Hypothalamus (tissue), 51 donors: ENCODE results near the gene COMMD2.

Source experiments
- DNase-seq, 51 donors: peaks; one replicate each; lab custom pipeline; 2025; lab: John Stamatoyannopoulos, UW

COMMD2 gene

GRCh38 chr3:149764302-149764701, 12.0 kb upstream of the COMMD2 start:
- DNase-seq: no peak

DNA sequence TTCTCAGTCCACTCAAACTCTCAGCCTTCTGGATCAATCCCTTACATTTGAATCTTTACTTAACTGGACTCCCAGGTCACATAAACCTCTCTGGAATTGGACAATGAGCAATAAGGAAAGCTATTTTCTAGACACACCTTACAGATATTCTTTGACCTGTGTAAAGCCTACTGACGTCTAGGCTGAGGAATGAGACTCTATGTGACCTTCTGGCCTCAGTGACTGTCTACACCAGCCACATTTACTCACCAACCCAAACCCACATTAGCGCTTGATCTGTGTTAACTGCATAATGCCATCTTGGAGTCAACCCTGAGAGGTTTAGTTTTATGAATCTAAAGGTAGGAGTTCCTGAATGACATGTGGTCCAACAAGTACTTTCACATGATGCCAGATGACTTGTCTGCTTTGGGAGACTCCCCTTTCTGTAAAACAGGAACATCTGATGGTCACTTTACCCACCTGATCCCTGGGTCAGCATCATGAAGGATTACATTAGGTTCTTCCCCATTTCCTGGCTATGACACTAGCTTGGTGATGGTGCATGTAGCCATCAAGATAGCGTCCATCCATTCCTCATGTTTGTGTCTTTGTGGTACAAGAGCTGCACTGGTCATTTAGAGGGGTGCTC, 11.4 kb upstream of the COMMD2 start:
- no peak for DNase-seq

DNA sequence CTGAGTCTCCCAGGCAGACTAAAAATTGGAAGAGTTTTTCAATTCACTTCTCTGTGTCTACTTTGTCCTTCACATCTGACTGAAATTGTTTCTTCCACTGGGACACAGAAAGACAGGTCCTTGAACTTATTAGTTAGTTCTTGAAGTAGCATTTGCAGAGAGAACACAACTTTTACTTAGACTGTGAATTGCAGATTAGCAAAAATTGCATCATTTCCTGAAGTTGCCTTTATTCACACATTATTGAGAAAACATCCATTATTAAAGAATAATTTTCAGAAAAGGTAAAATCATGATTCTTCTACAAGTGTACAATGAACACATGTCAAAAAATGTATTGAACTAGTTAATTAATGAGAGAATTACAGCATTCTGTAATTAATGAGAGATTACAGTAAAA, 1.4 kb upstream of the COMMD2 start:
- DNase-seq: no peak

GRCh38 chr3:149752788-149753136, 473 bp upstream of the COMMD2 start:
- DNase-seq: no peak

DNA sequence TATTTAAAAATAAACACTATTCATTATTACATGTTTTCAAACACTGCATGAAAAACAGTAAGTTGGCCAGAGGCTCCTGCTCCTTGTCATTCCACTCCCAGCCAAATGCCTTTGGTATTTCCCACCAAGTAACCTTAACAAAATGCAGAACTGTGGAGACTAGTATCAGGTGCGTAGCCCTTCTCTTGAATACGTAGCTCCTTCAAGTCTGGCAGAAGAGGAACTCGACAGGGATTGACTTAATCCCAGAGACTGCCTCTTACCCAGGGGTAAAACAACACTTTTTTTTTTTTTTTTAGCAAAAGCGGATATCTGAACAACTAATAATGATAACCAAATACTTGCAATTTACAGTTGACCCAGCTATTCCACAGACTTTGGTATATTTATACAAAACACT, 738 bp downstream of the COMMD2 start:
- no peak for DNase-seq

DNA sequence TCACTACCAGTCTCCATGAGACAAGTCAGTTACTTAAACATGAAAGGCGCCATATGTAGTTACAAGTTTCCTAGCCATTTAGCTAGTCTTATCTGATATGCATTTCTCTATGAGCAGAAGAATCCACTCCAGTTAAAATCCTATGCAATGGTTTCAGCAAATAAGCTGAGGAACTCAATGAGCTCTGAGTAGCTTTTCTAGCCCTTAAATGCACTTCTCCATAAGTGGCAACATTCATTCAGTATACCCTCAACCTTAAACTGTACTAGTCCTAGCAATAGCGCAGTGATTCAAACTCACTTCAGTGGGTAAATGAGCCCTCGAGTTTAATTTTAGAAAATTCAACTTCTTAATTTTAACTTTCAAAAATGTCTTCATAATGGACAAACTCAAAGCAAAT, 7.7 kb downstream of the COMMD2 start:
- DNase-seq: no peak

GRCh38 chr3:149744151-149744550, 8.1 kb downstream of the COMMD2 start:
- DNase-seq: no peak

DNA sequence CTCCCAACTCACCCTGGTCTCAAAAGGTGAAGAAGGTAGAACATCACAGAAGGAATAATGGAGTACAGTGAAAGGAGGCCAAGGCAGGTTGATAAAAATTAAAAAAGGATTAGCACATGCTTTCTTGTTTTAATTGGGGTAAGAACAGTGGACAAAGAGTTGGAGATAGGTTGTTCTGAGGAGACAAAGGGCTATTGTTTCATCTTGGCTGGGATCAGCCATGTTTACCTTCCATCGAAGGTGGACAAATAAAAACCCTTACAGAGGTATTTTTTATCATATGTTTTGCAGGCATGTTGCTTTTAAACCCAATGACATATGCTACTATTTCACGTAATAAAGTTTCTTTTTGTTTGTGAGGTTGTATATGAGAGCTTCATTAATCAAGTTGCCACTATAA, 12.9 kb downstream of the COMMD2 start:
- DNase-seq: no peak

DNA sequence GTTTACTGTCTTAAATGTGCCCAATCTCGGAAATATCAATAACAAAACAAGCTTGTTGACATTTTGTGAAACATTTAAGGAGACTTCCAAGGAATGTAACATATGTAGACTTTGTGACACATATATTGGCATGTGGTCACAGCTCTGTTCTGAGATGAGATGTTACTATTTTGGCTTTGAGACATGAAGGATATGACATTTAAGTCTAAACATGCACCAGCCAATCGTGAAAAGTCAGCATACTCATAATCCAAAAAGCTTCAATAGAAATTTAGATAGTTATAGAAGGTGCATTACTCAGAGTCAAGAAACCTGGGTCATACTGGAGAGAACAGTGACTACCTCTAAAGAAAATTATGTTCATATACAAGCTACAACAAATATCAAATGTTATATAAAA, 13.4 kb downstream of the COMMD2 start:
- no peak for DNase-seq

DNA sequence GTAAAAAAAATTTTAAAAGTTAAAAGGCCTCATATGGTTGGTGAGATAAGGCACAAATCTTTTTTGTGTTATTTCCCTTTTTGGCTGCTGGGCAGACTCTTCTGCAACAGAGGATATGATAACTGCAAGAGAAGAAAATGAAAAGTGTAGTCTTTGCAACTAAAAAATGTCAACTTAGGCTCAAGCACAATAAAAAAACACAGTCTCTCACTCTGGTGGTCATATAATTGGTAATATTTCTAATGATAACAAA, 15.4 kb downstream of the COMMD2 start:
- DNase-seq: no peak

DNA sequence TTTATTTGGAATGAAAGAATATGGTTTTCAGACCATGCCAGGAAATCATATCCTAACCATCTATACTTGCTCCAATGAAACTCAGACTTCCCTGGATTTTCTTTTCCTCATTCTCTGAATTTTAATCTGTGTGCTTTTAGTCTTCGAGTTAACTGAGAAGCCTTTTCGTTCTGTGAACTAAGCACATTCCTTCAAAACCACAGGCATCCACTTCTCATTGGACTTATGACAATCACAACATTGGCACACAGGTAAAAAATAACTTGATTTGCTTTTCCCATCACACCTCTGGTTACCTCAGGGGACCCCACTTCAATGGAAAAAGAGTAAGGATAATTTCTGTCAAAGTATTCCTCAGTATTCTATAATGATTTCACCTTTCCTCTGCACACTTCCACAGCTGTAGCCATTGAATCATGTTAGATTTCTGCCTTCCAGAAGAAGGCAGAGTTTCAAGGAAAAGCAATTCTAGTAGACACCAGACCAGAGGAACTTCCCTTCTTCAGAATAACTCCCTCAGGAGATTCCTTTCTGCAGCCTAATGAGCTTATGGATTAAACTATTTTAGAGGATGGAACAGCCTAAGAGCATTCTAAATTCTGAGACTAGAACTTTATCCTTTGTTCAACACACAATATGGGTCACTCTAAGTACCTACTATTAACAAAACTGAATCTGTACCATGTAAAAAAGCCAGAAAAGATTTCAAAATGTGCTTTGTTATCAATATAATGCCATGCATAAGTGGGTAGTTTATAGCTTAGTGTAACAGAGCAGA, 15.9 kb downstream of the COMMD2 start:
- DNase-seq: no peak

- DNase-seq: no peak
These were observed 20.1 kb downstream of the COMMD2 start for GRCh38 chr3:149732234-149732633.

DNA sequence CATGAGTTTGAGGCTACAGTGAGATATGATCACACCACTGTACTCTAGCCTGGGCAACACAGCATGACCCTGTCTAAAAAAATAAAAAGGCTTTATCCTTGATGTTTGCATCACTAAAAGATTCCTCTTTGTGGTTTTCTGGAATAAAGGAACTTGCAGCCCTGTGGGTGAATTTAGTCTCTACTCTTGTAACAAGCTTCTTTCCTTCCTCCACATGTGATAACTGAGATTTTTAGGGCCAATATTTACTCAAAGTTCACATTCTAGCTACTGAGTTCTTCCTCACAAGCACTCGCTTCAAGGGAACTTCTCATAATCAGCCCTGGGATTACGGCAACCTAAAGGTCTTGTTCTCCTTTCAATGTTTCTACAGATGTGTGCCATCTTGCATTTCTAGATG, 24.6 kb downstream of the COMMD2 start:
- no peak for DNase-seq

DNA sequence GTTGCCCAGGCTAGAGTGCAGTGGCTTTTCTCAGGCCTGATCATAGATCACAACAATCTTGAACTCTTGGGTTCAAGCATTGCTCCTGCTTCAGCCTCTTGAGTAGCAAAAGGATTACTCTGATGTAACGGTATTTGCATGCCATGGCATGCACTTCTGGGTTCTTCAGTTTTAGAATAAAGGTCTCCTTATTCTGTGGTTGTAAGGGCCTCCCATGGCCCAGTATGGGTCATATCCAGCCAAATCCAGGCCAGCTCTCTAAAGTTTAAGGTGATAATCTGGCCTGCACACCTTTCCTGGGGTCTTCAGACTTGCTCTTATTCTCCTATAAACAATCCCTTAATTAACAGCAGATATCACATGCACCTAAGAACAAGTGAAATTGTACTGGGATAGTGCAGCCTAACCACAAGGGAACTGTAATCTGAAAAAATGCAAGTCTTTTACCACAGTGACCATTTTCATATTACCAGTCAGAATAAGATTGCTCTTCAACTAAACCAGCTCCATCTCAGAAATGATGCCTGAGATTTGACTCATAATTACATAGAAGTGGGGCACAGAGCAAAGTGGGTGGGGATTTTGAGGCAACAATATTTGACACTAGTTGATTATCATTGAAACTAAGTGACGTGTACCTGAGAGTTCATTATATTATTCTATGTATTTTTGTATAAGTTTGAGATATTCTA, 25.4 kb downstream of the COMMD2 start:
- DNase-seq: no peak

DNA sequence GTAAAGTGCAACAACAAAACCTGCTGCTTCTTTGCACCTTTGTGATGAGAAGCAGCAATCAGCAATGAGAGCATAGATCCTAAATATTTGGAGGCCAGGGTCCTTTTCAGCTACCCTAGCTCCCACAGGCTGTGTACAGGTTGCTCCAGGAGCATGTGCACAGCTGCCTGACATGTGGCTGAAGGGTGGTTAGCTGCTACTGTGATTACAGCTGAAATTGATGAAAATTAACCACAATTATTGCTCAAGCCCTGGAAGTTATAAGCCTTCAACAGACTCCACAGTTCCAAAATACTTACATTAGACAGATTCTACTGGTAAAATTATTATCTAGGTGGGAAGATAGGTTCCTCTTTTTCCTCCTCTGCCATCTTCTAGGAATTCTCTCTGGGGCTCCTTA, 28.5 kb downstream of the COMMD2 start:
- DNase-seq: no peak

- no peak for DNase-seq
These were observed 31.4 kb downstream of the COMMD2 start for GRCh38 chr3:149720918-149721317.

DNA sequence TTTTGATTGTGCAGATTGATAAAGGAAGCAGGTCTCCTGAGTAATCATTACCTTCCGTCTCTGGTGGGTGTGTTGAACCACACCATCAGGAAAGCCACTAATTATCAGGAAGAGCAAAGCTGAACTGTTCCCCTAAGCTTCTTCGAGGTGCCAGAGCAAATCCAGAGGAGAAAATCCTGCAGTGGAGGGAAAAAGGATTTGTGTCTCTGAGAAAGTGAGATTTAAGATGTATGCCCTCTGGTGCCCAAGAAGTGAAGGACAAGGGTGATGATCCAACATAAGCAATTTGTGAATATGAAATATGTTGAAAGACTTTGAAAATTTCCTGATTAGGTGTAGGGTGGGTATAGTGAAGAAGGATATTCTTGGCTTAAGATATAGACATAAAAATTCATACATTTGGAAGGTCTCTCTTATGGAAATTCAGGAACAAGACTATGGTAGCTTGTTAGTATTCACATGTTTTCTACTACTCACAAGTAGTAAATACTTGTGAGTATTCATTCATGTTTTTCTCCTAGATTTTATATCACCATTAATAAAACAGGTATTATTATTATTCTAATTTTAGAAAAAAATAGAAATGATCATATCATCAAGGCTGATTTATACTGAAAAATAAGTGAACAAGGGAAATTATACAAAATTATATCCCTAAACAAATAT, 34.8 kb downstream of the COMMD2 start:
- peak in 20 of 51 donors; percentile 1 to 49 (median 12) for DNase-seq

GRCh38 chr3:149716984-149717383, 35.3 kb downstream of the COMMD2 start:
- DNase-seq: no peak

DNA sequence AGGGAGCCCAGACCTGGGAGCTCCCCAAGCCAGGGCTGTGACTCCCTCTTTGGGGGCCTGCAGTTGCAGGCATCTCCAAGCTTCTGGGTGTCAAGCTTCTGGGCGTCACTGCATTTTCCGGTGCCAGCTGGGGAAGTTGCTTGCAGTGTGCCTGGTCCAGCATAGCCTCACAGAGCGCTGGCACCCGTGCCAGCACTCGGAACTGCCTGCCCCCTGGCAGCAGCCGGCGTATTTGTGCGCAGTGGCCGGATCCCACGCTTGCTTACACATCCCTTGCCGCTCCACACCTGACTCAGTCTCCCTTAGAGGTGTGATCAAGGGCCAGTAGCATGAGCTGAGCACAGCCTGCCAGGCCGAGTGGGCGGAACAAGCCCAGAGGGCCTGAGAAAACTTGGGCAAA, 37.0 kb downstream of the COMMD2 start:
- DNase-seq: no peak

DNA sequence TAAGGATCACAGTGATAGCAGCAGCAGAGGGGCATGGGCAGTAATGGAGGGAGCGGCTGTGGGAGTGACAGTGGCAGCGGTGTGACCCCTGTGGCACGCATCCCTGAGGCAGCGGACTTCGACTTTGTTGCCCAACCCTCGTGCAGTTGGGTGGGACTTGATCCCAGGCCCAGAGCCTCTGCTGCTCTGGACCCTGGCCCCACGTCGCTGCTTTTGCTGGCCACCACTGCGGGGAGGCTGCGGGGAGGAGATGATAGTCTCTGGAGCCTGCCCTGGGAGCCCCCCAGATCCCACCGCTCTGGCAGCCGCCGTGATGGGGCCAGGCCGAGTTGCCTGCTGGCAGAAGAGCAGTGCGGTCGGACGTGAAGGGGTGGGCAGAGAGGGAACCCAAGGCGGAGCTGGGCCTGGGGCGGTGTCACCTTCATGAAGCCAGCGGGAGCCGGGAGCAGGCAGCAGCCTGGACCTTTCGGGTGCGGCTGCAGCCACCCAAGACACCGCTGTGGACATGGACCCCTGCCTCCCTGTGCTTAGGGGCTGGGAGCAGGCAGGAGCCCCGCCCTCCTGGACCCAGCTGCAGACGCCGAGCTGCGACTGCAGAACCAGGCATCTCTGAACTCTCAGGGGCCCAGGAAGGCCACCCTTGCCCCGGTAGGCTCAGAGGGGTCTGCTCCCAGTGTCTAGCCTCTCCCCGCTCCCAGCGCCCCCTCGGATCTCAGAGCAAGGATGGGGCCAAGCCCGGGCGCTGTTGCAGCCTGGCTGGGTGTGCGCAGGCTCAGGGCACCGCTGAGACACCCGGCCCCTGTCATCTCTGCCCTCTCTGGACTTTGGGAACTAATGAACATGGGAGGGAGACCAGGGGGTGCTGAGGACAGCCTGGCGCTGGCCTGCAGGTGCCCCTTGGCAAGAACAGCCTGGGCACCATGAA, 38.3 kb downstream of the COMMD2 start:
- no peak for DNase-seq

DNA sequence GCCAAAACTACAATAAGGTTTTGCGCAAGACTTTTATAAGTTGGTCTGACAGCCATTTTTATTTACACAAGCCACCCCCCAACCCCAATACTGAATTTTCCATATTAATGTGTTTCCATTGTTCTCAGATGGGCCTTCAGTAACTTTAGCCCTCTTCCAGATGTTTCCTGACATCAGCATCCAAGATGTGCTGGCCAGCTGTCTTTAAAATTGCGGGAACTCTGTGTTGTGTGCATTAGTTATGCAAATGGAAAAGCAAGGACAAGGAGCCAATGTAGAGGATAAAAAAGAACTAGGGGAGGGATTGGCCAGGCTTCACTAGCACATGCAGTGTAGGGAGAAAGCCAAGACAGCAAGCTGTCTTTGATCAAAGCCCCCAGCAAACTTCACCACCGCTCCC, 45.4 kb downstream of the COMMD2 start:
- peak in 3 of 51 donors; percentile 2 to 8 (median 3) for DNase-seq
